Inferior parietal cortex (tissue), 1 donor: Measurements from ENCODE around the gene AUH.

Experiments
- DNase-seq: peaks from one replicate; pipeline ENCODE4 v3.0.0-alpha.2; 2016; ENCODE audit errors: extremely low spot score

AUH gene

DNA sequence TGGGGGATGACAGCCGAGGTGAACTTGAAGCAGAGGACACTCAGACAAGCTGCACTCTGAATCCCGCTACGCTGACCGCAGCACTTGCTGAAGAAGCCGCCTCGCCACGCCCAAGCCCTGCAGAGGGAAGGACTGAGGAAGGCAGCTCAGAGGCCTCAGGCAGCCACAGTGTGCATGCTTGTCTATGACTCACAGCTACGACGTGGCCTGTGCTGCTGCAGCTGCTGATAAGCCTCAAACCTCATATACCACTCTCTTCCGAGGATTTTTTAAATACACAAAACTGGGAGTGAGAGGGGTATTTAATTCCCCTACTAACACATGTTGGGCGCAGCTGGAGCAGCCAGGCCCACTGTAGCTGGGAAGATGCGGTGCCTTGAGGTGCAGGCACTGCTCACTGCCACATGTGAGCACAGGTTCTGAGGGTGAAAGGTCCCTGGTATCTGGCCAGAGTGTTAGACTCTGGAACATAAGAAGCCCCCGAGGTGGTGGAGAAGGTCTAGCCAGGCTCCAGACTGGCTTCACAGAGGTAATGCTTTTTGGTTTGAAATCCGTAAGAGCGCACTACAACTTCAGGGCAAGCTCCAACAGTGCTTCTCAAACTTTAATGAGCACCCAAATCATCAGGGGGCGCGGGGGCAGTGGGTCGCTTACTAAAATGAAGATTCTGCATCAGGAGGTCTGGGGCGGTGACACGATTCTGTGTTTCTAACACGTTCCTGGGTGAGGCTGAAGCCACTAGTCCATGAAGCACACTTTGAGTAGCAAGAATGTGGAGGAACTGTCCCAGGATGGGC, 196.8 kb downstream of the AUH start:
- peak; percentile 25 for DNase-seq
